K562 (cell line): ENCODE measurements around the gene KLF1. TPM values are rescaled to one million over a fixed set of nuclear protein-coding genes. Genes with fewer than 3 reads are reported as not detected.
A peak's percentile ranks its signal among the peaks of the same experiment; 100 is the strongest.

ENCODE experiments used
- BRD9 ChIP-seq: fragments of 450-650 bp; IDR thresholded peaks from 2 replicates; pipeline ENCODE4 v1.6.1; 2018; ENCODE audit warnings: low read depth; ENCODE audit not compliant: partially characterized antibody
- FOXA1 ChIP-seq: fragments of 450-650 bp; IDR thresholded peaks from 2 replicates; pipeline ENCODE4 v1.6.1; 2016; ENCODE audit warnings: mild to moderate bottlenecking, borderline replicate concordance
- FOXM1 ChIP-seq, 2 experiments: fragments of 450-650 bp in 1 of 2; sonication (generic) in 1 of 2; formaldehyde crosslinking in 1 of 2; IDR thresholded peaks; 2 replicates each; pipeline versions ENCODE4 v1.6.1 to v1.9.0; 2017 to 2022; ENCODE audit warnings: low read depth in 2 of 2, mild to moderate bottlenecking in 2 of 2, missing genetic modification reagents in 1 of 2, moderate library complexity in 1 of 2
- KAT7 ChIP-seq: sonication (generic); formaldehyde crosslinking; IDR thresholded peaks from 2 replicates; pipeline ENCODE4 v1.8.0; 2022; ENCODE audit warnings: missing genetic modification reagents, mild to moderate bottlenecking, borderline replicate concordance
- MCM7 ChIP-seq, 2 experiments: fragments of 450-650 bp; IDR thresholded peaks; 2 replicates each; pipeline ENCODE4 v1.6.1; 2016 to 2018
- PML ChIP-seq: IDR thresholded peaks from 2 replicates; pipeline ENCODE4 v1.6.1; 2012; ENCODE audit warnings: low read length, inconsistent platforms
- TAF15 ChIP-seq: fragments of 200-400 bp; formaldehyde crosslinking; IDR thresholded peaks from 2 replicates; pipeline ENCODE4 v1.6.1; 2017; ENCODE audit warnings: mild to moderate bottlenecking, low read depth, low read length, moderate library complexity
- ZKSCAN3 ChIP-seq: fragments of 250-450 bp; sonication (Bioruptor Pico); IDR thresholded peaks from 2 replicates; pipeline ENCODE4 v1.4.0; 2020
- ZNF143 ChIP-seq: sonication (generic); formaldehyde crosslinking; IDR thresholded peaks from 2 replicates; pipeline ENCODE4 v1.9.0; 2022; ENCODE audit warnings: mild to moderate bottlenecking, missing genetic modification reagents
- ZNF707 ChIP-seq: fragments of 250-450 bp; sonication (Bioruptor Pico); conservative IDR thresholded peaks from 2 replicates; pipeline ENCODE4 v1.8.0; 2022; ENCODE audit warnings: inconsistent platforms, mild to moderate bottlenecking, moderate library complexity
- ZSCAN29 ChIP-seq: fragments of 450-650 bp; IDR thresholded peaks from 2 replicates; pipeline ENCODE4 v1.6.1; 2017
- polyA plus RNA-seq, 8 experiments: library from polyadenylated mRNA; depleted of rRNA in 4 of 8; stranded (reverse) in 5 of 8; unstranded in 3 of 8; fragments of >200 nt; fragmentation: Nextera tagmentation in 2 of 8; fragmentation: Illumina TruSeq in 1 of 8; extraction: Ambion mirVana in 2 of 8; extraction: Trizol in 1 of 8; gene quantifications; 2 replicates each; pipeline versions ENCODE4 v1.2.1 to v1.2.3, GENCODE V29; 2011 to 2014; ENCODE audit warnings: inconsistent platforms in 1 of 8, missing spikeins in 1 of 8
- total RNA-seq, 7 experiments: library from RNA; depleted of rRNA in 6 of 7; stranded (reverse); fragments of >200 nt in 6 of 7; fragmentation: Illumina TruSeq in 2 of 7; extraction: Trizol in 2 of 7; gene quantifications; 2 replicates each; pipeline versions ENCODE4 v1.2.1 to v1.2.3, GENCODE V29; 2011 to 2021; ENCODE audit warnings: low replicate concordance in 1 of 7
- TF ChIP-seq, protein P1 (sequence below): fragments of 250-450 bp; sonication (Bioruptor Pico); IDR thresholded peaks from 2 replicates; pipeline ENCODE4 v1.5.0; 2021; ENCODE audit warnings: mild to moderate bottlenecking, borderline replicate concordance
- TF ChIP-seq, protein P2 (sequence below): fragments of 450-650 bp; IDR thresholded peaks from 2 replicates; pipeline ENCODE4 v1.6.1; 2016; ENCODE audit warnings: mild to moderate bottlenecking, moderate library complexity

KLF1 gene
- total and polyA plus RNA-seq, 9 of the 15 experiments (the other 6 are each of a cell fraction or from before 2014, with no cell fraction given): 8.4 to 163 (median 47.3) TPM

DNA sequence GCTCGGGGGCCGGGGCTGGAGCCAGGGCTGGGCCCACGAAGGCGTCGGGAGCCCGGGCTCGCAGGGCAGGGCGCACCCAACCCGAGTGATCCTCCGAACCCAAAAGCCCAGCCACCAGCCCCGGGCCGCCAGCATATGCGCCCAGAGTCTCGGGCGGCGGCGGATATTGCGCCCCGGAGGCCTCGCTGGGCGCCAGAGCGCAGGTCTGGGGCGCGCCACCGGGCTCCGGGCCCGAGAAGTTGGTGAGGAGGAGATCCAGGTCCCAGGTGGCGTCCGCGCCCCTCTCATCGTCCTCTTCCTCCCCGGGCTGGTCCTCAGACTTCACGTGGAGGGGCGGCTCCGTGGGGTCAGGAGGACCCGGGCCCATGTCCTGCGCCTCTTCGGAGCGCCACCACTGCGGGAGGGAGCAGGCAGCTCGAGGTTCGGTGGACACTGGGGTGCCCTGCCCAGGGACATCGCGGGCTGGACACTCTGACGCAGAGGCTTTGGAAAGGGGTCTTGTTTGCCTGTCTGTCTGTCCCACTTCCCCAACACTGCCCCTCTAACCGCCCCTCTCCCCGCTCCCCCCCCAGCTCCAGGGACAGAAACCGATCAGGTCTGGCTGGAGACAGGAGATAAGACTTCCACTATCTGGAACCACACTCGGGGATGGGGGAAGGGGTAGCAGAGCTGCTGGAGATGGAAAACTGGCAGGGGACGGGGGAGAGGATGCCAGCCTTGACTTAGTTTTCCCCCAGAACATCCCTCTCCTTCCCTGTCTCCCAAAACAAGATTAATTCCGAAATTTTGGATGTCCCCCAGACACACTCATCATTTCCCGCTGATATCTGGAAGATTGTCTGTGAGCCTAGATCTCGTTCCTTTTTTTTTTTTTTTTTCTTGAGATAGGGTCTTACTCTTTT lies 1.0 kb downstream of the KLF1 start (continued):
- TF ChIP-seq TAF15 (no peak), MCM7 (IDR thresholded peaks at IDR 0.05) (0 out of 4 replicates have a peak, but pooled peaks of 1 of the 2 experiments have one; percentile 8), ZKSCAN3 (no peak), ZNF143 (CRISPR knock-in tag) (no peak), FOXM1 (IDR thresholded peaks at IDR 0.05; ENCODE audit: low read depth) (peak; percentile 79), FOXM1 (CRISPR knock-in tag; IDR thresholded peaks at IDR 0.05; ENCODE audit: low read depth) (no peak), PML (peak; percentile 84), ZSCAN29 (no peak), ZNF707 (CRISPR knock-in tag) (no peak), FOXA1 (no peak), KAT7 (CRISPR knock-in tag) (0 out of 2 replicates have a peak, but pooled peaks have one; percentile 13), BRD9 (peak; percentile 50)
- TF ChIP-seq, protein P1, sequence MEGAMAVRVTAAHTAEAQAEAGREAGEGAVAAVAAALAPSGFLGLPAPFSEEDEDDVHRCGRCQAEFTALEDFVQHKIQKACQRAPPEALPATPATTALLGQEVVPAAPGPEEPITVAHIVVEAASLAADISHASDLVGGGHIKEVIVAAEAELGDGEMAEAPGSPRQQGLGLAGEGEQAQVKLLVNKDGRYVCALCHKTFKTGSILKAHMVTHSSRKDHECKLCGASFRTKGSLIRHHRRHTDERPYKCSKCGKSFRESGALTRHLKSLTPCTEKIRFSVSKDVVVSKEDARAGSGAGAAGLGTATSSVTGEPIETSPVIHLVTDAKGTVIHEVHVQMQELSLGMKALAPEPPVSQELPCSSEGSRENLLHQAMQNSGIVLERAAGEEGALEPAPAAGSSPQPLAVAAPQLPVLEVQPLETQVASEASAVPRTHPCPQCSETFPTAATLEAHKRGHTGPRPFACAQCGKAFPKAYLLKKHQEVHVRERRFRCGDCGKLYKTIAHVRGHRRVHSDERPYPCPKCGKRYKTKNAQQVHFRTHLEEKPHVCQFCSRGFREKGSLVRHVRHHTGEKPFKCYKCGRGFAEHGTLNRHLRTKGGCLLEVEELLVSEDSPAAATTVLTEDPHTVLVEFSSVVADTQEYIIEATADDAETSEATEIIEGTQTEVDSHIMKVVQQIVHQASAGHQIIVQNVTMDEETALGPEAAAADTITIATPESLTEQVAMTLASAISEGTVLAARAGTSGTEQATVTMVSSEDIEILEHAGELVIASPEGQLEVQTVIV (CRISPR knock-in tag): no peak
- TF ChIP-seq, protein P2, sequence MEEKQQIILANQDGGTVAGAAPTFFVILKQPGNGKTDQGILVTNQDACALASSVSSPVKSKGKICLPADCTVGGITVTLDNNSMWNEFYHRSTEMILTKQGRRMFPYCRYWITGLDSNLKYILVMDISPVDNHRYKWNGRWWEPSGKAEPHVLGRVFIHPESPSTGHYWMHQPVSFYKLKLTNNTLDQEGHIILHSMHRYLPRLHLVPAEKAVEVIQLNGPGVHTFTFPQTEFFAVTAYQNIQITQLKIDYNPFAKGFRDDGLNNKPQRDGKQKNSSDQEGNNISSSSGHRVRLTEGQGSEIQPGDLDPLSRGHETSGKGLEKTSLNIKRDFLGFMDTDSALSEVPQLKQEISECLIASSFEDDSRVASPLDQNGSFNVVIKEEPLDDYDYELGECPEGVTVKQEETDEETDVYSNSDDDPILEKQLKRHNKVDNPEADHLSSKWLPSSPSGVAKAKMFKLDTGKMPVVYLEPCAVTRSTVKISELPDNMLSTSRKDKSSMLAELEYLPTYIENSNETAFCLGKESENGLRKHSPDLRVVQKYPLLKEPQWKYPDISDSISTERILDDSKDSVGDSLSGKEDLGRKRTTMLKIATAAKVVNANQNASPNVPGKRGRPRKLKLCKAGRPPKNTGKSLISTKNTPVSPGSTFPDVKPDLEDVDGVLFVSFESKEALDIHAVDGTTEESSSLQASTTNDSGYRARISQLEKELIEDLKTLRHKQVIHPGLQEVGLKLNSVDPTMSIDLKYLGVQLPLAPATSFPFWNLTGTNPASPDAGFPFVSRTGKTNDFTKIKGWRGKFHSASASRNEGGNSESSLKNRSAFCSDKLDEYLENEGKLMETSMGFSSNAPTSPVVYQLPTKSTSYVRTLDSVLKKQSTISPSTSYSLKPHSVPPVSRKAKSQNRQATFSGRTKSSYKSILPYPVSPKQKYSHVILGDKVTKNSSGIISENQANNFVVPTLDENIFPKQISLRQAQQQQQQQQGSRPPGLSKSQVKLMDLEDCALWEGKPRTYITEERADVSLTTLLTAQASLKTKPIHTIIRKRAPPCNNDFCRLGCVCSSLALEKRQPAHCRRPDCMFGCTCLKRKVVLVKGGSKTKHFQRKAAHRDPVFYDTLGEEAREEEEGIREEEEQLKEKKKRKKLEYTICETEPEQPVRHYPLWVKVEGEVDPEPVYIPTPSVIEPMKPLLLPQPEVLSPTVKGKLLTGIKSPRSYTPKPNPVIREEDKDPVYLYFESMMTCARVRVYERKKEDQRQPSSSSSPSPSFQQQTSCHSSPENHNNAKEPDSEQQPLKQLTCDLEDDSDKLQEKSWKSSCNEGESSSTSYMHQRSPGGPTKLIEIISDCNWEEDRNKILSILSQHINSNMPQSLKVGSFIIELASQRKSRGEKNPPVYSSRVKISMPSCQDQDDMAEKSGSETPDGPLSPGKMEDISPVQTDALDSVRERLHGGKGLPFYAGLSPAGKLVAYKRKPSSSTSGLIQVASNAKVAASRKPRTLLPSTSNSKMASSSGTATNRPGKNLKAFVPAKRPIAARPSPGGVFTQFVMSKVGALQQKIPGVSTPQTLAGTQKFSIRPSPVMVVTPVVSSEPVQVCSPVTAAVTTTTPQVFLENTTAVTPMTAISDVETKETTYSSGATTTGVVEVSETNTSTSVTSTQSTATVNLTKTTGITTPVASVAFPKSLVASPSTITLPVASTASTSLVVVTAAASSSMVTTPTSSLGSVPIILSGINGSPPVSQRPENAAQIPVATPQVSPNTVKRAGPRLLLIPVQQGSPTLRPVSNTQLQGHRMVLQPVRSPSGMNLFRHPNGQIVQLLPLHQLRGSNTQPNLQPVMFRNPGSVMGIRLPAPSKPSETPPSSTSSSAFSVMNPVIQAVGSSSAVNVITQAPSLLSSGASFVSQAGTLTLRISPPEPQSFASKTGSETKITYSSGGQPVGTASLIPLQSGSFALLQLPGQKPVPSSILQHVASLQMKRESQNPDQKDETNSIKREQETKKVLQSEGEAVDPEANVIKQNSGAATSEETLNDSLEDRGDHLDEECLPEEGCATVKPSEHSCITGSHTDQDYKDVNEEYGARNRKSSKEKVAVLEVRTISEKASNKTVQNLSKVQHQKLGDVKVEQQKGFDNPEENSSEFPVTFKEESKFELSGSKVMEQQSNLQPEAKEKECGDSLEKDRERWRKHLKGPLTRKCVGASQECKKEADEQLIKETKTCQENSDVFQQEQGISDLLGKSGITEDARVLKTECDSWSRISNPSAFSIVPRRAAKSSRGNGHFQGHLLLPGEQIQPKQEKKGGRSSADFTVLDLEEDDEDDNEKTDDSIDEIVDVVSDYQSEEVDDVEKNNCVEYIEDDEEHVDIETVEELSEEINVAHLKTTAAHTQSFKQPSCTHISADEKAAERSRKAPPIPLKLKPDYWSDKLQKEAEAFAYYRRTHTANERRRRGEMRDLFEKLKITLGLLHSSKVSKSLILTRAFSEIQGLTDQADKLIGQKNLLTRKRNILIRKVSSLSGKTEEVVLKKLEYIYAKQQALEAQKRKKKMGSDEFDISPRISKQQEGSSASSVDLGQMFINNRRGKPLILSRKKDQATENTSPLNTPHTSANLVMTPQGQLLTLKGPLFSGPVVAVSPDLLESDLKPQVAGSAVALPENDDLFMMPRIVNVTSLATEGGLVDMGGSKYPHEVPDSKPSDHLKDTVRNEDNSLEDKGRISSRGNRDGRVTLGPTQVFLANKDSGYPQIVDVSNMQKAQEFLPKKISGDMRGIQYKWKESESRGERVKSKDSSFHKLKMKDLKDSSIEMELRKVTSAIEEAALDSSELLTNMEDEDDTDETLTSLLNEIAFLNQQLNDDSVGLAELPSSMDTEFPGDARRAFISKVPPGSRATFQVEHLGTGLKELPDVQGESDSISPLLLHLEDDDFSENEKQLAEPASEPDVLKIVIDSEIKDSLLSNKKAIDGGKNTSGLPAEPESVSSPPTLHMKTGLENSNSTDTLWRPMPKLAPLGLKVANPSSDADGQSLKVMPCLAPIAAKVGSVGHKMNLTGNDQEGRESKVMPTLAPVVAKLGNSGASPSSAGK: no peak
